ENCODE data around the gene CACNA1C.

GRCh38 chr12:2451025-2451424 lies 398.2 kb downstream of the CACNA1C start:
- no peak for TF ChIP-seq EZH2 (IDR thresholded peaks at IDR 0.05; ENCODE audit: borderline replicate concordance, control insufficient read depth, low read depth, low read length)
- TF ChIP-seq RCOR1 (conservative IDR thresholded peaks at IDR 0.05; ENCODE audit: low read depth, low read length) = no peak
- TF ChIP-seq CTCF (IDR thresholded peaks at IDR 0.05 in 2 of 3, conservative IDR thresholded peaks at IDR 0.05 in 1 of 3; ENCODE audit: control insufficient read depth in 2 of 3, extremely low read depth in 1 of 3, insufficient read depth in 1 of 3, low read depth in 3 of 3, low read length in 3 of 3) = no peak
- TF ChIP-seq EP300 (IDR thresholded peaks at IDR 0.05; ENCODE audit: borderline replicate concordance in 1 of 2, control insufficient read depth in 1 of 2, low read depth in 2 of 2, low read length in 2 of 2) = no peak
- TF ChIP-seq POLR2A (IDR thresholded peaks at IDR 0.05; ENCODE audit: low read depth, low read length) = no peak
- TF ChIP-seq FOXK2 (IDR thresholded peaks at IDR 0.05) = no peak

Measured in GM12878 (cell line).